GM12878 (cell line): ENCODE data around the gene SVIP. TPM values are rescaled to one million over a fixed set of nuclear protein-coding genes. Genes with fewer than 3 reads are reported as not detected.

ENCODE experiments used
- ATAC-seq: fragments of 200-7000 bp; cut with Tn5 transposase; 3 replicates; pipeline ENCODE4 v1.9.1; 2020; ENCODE audit warnings: mild to moderate bottlenecking, moderate library complexity
- BruUV-seq: library from RNA; stranded (reverse); fragments of 400-500 nt; replicated peaks from 2 replicates; lab custom pipeline; 2021; lab: Mats Ljungman, UMichigan
- CTCF ChIA-PET: fragments of 300-600 bp; sonication (Branson Sonifier 250); formaldehyde crosslinking; extraction: SDS; loops from one replicate; lab custom pipeline; 2021; ENCODE audit warnings: inconsistent platforms; lab: Yijun Ruan, JAX
- POLR2A ChIA-PET: fragments of 350-600 bp; formaldehyde crosslinking; extraction: SDS; loops from one replicate; lab custom pipeline; 2021; ENCODE audit warnings: inconsistent platforms; lab: Charles Lee
- RAD21 ChIA-PET: fragments of 300-600 bp; sonication (Branson Sonifier 250); formaldehyde crosslinking; loops from one replicate; lab custom pipeline; 2023; ENCODE audit warnings: antibody characterized with exemption; ENCODE audit not compliant: unreplicated experiment; lab: Charles Lee
- SMC1A ChIA-PET: fragments of 300-600 bp; sonication (Branson Sonifier 250); formaldehyde crosslinking; loops from one replicate; lab custom pipeline; 2023; ENCODE audit not compliant: unreplicated experiment, uncharacterized antibody; lab: Charles Lee
- DNase-seq: peaks from one replicate; pipeline ENCODE4 v3.0.0-alpha.2; 2011; ENCODE audit warnings: low read depth, low spot score
- FAIRE-seq: peaks from 3 replicates; lab custom pipeline; 2011; peaks lifted over from hg19 to GRCh38; lab: Jason Lieb, UNC
- H2AFZ ChIP-seq: 2 replicates; pipeline ENCODE4 v1.6.0; 2011; ENCODE audit warnings: low read depth, low read length, control low read depth; ENCODE audit not compliant: control insufficient read depth
- H3K27ac ChIP-seq: 2 replicates; pipeline ENCODE4 v1.5.1; 2011; ENCODE audit warnings: control low read depth; ENCODE audit not compliant: control insufficient read depth, insufficient read depth
- H3K27me3 ChIP-seq, 2 experiments: replicated peaks in 1 of 2; 2 replicates each; pipeline versions ENCODE4 v1.6.0 to v1.6.1; 2011; ENCODE audit warnings: low read length in 1 of 2; ENCODE audit not compliant: control insufficient read depth in 2 of 2, insufficient read depth in 2 of 2
- H3K36me3 ChIP-seq, 2 experiments: 2 replicates each; pipeline ENCODE4 v1.5.1; 2011; ENCODE audit warnings: low read length in 1 of 2; ENCODE audit not compliant: control insufficient read depth in 2 of 2, insufficient read depth in 2 of 2
- H3K4me1 ChIP-seq: 2 replicates; pipeline ENCODE4 v1.6.1; 2011; ENCODE audit warnings: mild to moderate bottlenecking, low read length, moderate library complexity, mixed read lengths; ENCODE audit not compliant: control insufficient read depth, insufficient read depth
- H3K4me2 ChIP-seq: 2 replicates; pipeline ENCODE4 v1.6.0; 2011; ENCODE audit warnings: control low read depth; ENCODE audit not compliant: control insufficient read depth, insufficient read depth
- H3K4me3 ChIP-seq: fragments of 200-600 bp; sonication (generic); 2 replicates; pipeline ENCODE4 v1.5.1; 2016
- H3K79me2 ChIP-seq: 2 replicates; pipeline ENCODE4 v1.6.0; 2011; ENCODE audit warnings: low read length; ENCODE audit not compliant: control insufficient read depth, insufficient read depth
- H3K9ac ChIP-seq: 2 replicates; pipeline ENCODE4 v1.8.0; 2011; ENCODE audit warnings: low read length, control low read depth, mixed read lengths; ENCODE audit not compliant: control insufficient read depth, insufficient read depth
- H3K9me3 ChIP-seq: replicated peaks from 3 replicates; pipeline ENCODE4 v1.5.1; 2011; ENCODE audit warnings: mild to moderate bottlenecking, low read length; ENCODE audit not compliant: control insufficient read depth, insufficient read depth
- H4K20me1 ChIP-seq: 2 replicates; pipeline ENCODE4 v1.6.0; 2011; ENCODE audit not compliant: control insufficient read depth, insufficient read depth
- CEBPB ChIP-seq, 2 experiments: fragments of 150-350 bp in 1 of 2; IDR thresholded peaks; 2 replicates each; pipeline ENCODE4 v1.6.1; 2012 to 2014; ENCODE audit warnings: low read depth in 2 of 2, low read length in 2 of 2, borderline replicate concordance in 1 of 2, inconsistent platforms in 1 of 2
- CHD1 ChIP-seq: IDR thresholded peaks from 2 replicates; pipeline ENCODE4 v1.6.1; 2012; ENCODE audit warnings: low read depth, low read length, improper control_type of control experiment
- CTCF ChIP-seq, 3 experiments: IDR thresholded peaks in 2 of 3; conservative IDR thresholded peaks in 1 of 3; 2 replicates each; pipeline ENCODE4 v1.5.1; 2011; ENCODE audit warnings: low read depth in 3 of 3, low read length in 3 of 3, mild to moderate bottlenecking in 3 of 3, control low read depth in 2 of 3, moderate library complexity in 2 of 3, inconsistent platforms in 1 of 3, mixed read lengths in 1 of 3; ENCODE audit not compliant: control insufficient read depth in 2 of 3, insufficient read depth in 1 of 3; ENCODE audit errors: extremely low read depth in 1 of 3
- EGR1 ChIP-seq, 2 experiments: IDR thresholded peaks; 1 replicate in 1 of 2; 2 replicates in 1 of 2; pipeline ENCODE4 v1.6.1; 2011 to 2012; ENCODE audit warnings: low read depth in 2 of 2, low read length in 2 of 2, borderline replicate concordance in 1 of 2, mild to moderate bottlenecking in 1 of 2, moderate library complexity in 1 of 2
- FOXM1 ChIP-seq: IDR thresholded peaks from 2 replicates; pipeline ENCODE4 v1.6.1; 2012; ENCODE audit warnings: low read depth, mild to moderate bottlenecking, inconsistent platforms, low read length, moderate library complexity
- MYC ChIP-seq: IDR thresholded peaks from 2 replicates; pipeline ENCODE4 v1.6.1; 2011; ENCODE audit warnings: mild to moderate bottlenecking, low read length, moderate library complexity, inconsistent platforms; ENCODE audit not compliant: insufficient read depth, insufficient replicate concordance, insufficient read length, severe bottlenecking
- NFYB ChIP-seq: IDR thresholded peaks from 2 replicates; pipeline ENCODE4 v1.6.1; 2011; ENCODE audit warnings: low read depth, mild to moderate bottlenecking, low read length, improper control_type of control experiment, moderate library complexity; ENCODE audit not compliant: insufficient read depth
- NR2C1 ChIP-seq: fragments of 450-650 bp; IDR thresholded peaks from 2 replicates; pipeline ENCODE4 v1.6.1; 2017; ENCODE audit warnings: antibody characterized with exemption, mild to moderate bottlenecking, moderate library complexity
- NR2F1 ChIP-seq: fragments of 450-650 bp; conservative IDR thresholded peaks from 2 replicates; pipeline ENCODE4 v1.6.1; 2017; ENCODE audit warnings: mild to moderate bottlenecking
- POLR2A ChIP-seq: IDR thresholded peaks from 2 replicates; pipeline ENCODE4 v1.6.1; 2011; ENCODE audit warnings: low read depth, mild to moderate bottlenecking, low read length
- RELA ChIP-seq: fragments of 450-650 bp; IDR thresholded peaks from 2 replicates; pipeline ENCODE4 v1.8.0; 2014; ENCODE audit warnings: borderline replicate concordance; ENCODE audit not compliant: partially characterized antibody
- RUNX3 ChIP-seq: IDR thresholded peaks from 2 replicates; pipeline ENCODE4 v1.6.1; 2012; ENCODE audit warnings: low read length, inconsistent platforms
- SMC3 ChIP-seq: IDR thresholded peaks from 2 replicates; pipeline ENCODE4 v1.6.1; 2011; ENCODE audit warnings: low read length, improper control_type of control experiment, borderline replicate concordance
- SPI1 ChIP-seq: IDR thresholded peaks from 2 replicates; pipeline ENCODE4 v1.6.1; 2011; ENCODE audit warnings: low read depth, mild to moderate bottlenecking, low read length, moderate library complexity, borderline replicate concordance; ENCODE audit not compliant: insufficient read depth
- SREBF2 ChIP-seq: IDR thresholded peaks from 2 replicates; pipeline ENCODE4 v1.6.1; 2012; ENCODE audit warnings: mild to moderate bottlenecking, low read length
- WRNIP1 ChIP-seq: IDR thresholded peaks from 2 replicates; pipeline ENCODE4 v1.6.1; 2011; ENCODE audit warnings: low read depth, low read length, improper control_type of control experiment, borderline replicate concordance
- ZNF24 ChIP-seq: fragments of 450-650 bp; IDR thresholded peaks from 2 replicates; pipeline ENCODE4 v1.6.1; 2017; ENCODE audit warnings: antibody characterized with exemption, mild to moderate bottlenecking
- ZNF592 ChIP-seq: fragments of 450-650 bp; IDR thresholded peaks from 2 replicates; pipeline ENCODE4 v1.6.1; 2017; ENCODE audit warnings: mild to moderate bottlenecking, moderate library complexity
- ZSCAN29 ChIP-seq: fragments of 450-650 bp; IDR thresholded peaks from 2 replicates; pipeline ENCODE4 v1.6.1; 2017; ENCODE audit warnings: mild to moderate bottlenecking, moderate library complexity
- WGBS: methylation state at CpG from one replicate; pipeline ENCODE4 v1.1.6; 2016; ENCODE audit warnings: low lambda C conversion rate; ENCODE audit not compliant: insufficient replicate concordance, insufficient coverage; ENCODE audit errors: missing lambda C conversion rate; 5-methylcytosine and 5-hydroxymethylcytosine counted together
- in situ Hi-C: fragments of 300-500 bp; cut with MboI; formaldehyde crosslinking; loops from 9 replicates; pipeline ENCODE4 v1.14.3; 2018; ENCODE audit warnings: mixed read lengths
- intact Hi-C: fragments of 100-400 bp; cut with micrococcal nuclease; formaldehyde crosslinking; loops from one replicate; pipeline ENCODE4 v1.14.2; 2022; ENCODE audit not compliant: unreplicated experiment
- polyA plus RNA-seq, 11 experiments: library from polyadenylated mRNA; depleted of rRNA in 4 of 11; unstranded in 6 of 11; stranded (reverse) in 5 of 11; fragments of >200 nt; fragmentation: Nextera tagmentation in 4 of 11; fragmentation: Illumina TruSeq in 1 of 11; extraction: Ambion mirVana in 4 of 11; extraction: Trizol in 1 of 11; gene quantifications; 1 replicate in 1 of 11; 2 replicates in 10 of 11; pipeline versions ENCODE4 v1.2.1 to v1.2.3, GENCODE V29; 2011 to 2016; ENCODE audit warnings: inconsistent platforms in 2 of 11, missing spikeins in 2 of 11, low read depth in 1 of 11
- total RNA-seq, 4 experiments: library from RNA; depleted of rRNA in 3 of 4; stranded (reverse); fragments of >200 nt in 3 of 4; fragmentation: Illumina TruSeq in 1 of 4; extraction: Trizol in 1 of 4; gene quantifications; 2 replicates each; pipeline versions ENCODE4 v1.2.1 to v1.2.3, GENCODE V29; 2013 to 2021

Gene SVIP
- total and polyA plus RNA-seq, 10 of the 15 experiments (the other 5 are each of a cell fraction or from before 2014, with no cell fraction given) = 17.8 to 78.0 (median 55.4) TPM

DNA sequence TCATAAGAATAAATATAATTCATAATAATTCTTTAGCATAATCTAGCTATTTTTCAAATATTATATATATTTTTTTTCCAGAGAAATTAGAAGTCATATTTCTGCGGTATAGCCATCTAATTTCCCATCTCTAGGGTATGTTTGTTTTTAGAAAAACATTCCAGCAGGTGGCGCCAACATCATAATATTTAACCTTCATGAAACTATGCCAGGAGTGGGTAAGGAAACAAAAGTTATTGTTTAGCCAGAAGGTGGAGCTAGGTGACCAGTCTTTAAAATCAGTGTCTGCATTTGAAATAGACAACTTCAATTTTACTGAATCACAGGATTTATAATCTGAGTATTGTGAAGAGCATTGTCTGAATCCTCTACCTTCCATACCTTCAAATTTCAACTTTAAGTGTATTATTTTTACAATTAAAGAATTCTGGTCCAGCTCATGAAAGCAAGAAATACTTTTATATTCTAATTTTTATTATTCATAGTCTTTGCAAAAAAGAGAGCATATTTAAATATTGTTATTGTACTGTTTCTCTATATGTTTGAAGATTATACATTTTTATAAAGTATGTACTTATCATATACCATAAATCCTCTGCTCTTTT is 46.4 kb upstream of the SVIP start:
- intact Hi-C loops = loop anchor here (5.0 to 10.0 kb wide), 3 partner anchors 146 to 659 kb away; no protein-coding TSS in a partner anchor
- Histone ChIP-seq H2AFZ (no peak overlapping the region), H3K27me3 (no peaks in the 10 kb centered on the region), H3K36me3 (no peaks in the 10 kb centered on the region), H3K27ac (no peak overlapping the region), H3K9ac (no peak overlapping the region), H3K4me3 (no peak overlapping the region), H3K4me1 (no peaks in the 10 kb centered on the region), H3K4me2 (no peak overlapping the region), H3K9me3 (no peaks in the 10 kb centered on the region), H3K79me2 (no peaks in the 10 kb centered on the region), H4K20me1 (no peaks in the 10 kb centered on the region)
- ChIA-PET RAD21 (interaction anchor here (0.5 to 2.5 kb wide), 20 partner anchors 8 to 838 kb away, joined by 3 to 13 read pairs (median 4); partner anchors contain the start of genes CCDC179 and SVIP), CTCF (interaction anchor here (0.7 to 4.4 kb wide), 50 partner anchors 9 to 1510 kb away, joined by 3 to 45 read pairs (median 4); partner anchors contain the start of gene SVIP), SMC1A (interaction anchor here (0.7 to 4.0 kb wide), 32 partner anchors 9 to 680 kb away, joined by 3 to 30 read pairs (median 4); partner anchors contain the start of gene SVIP), POLR2A (no interaction called here)
- in situ Hi-C loops = no loop called here
- FAIRE-seq (peak; percentile 93), DNase-seq (peak; percentile 38), ATAC-seq (peak; percentile 100)
- 0% methylated on average over 2 of the region's 2 CpGs for WGBS
- no TSS peak for BruUV-seq
- TF ChIP-seq NR2F1 (no peak), ZSCAN29 (no peak), CTCF (IDR thresholded peaks at IDR 0.05 in 2 of 3, conservative IDR thresholded peaks at IDR 0.05 in 1 of 3; ENCODE audit: control insufficient read depth in 2 of 3, extremely low read depth in 1 of 3, insufficient read depth in 1 of 3, low read depth in 3 of 3, low read length in 3 of 3) (peak; percentile 54 to 89 (median 68)), NR2C1 (no peak), FOXM1 (0 out of 2 replicates have a peak, but pooled peaks have one; percentile 35), SMC3 (peak; percentile 60), SREBF2 (no peak), EGR1 (IDR thresholded peaks at IDR 0.05; ENCODE audit: borderline replicate concordance in 1 of 2, low read depth in 2 of 2, low read length in 2 of 2) (no peak), SPI1 (no peak), RUNX3 (peak; percentile 8; the same call in 1 of the 2 replicates), NFYB (no peak), RELA (no peak), POLR2A (no peak), WRNIP1 (no peak), ZNF592 (peak; percentile 84), CEBPB (IDR thresholded peaks at IDR 0.05; ENCODE audit: borderline replicate concordance in 1 of 2, low read depth in 2 of 2, low read length in 2 of 2) (no peak), MYC (no peak), ZNF24 (peak; percentile 13; the same call in 1 of the 2 replicates), CHD1 (no peak)
